Measurements from ENCODE around the gene SNX8.

- TF ChIP-seq CTCF (IDR thresholded peaks at IDR 0.05), result no peak
- TF ChIP-seq EZH2 (IDR thresholded peaks at IDR 0.05; ENCODE audit: borderline replicate concordance, insufficient read depth, low read depth, low read length, poor library complexity, severe bottlenecking), result no peak
Measured at GRCh38 chr7:2317556-2318293, 3.5 kb upstream of the SNX8 start.

Data from B cell (primary cell).